ENCODE measurements around the gene EPB41L2.

- TF ChIP-seq CTCF (IDR thresholded peaks at IDR 0.05) (no peak), ZFX (IDR thresholded peaks at IDR 0.05; ENCODE audit: borderline replicate concordance) (no peak)
Observed at GRCh38 chr6:130838951-130839350, 224.1 kb downstream of the EPB41L2 start.
